GM19043 (cell line): ENCODE data around the gene ADAMTS15.
A peak's percentile ranks its signal among the peaks of the same experiment; 100 is the strongest.
"Not testable (repeated sequence)": the region's sequence is repeated elsewhere in the genome, so short reads cannot be mapped to it uniquely, and the experiment has no call there.

Experiments
- ATAC-seq: cut with Tn5 transposase; IDR thresholded peaks from one replicate; pipeline ENCODE4 v1.9.1; 2021; ENCODE audit warnings: low read depth; ENCODE audit not compliant: unreplicated experiment

Gene ADAMTS15

DNA sequence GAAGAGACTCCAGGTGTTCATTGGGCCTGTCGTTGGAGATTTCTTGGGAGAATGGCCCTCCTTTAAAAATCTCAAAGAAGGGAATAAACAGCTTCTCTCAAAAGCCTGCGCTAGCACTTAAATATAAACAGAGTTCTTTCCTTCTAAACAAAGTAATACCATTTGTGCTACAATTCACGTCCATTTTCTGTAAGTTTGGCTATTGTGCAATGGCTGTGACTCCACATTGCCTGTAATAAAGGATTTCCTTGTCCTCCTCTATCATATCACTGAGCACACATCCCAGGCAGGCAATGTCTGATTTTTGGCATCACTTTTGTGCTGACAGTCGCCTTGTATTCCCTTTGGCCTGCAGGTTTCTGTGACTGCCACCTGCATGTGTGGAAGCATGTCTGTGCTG lies 15.1 kb upstream of the ADAMTS15 start:
- ATAC-seq, result no peak

DNA sequence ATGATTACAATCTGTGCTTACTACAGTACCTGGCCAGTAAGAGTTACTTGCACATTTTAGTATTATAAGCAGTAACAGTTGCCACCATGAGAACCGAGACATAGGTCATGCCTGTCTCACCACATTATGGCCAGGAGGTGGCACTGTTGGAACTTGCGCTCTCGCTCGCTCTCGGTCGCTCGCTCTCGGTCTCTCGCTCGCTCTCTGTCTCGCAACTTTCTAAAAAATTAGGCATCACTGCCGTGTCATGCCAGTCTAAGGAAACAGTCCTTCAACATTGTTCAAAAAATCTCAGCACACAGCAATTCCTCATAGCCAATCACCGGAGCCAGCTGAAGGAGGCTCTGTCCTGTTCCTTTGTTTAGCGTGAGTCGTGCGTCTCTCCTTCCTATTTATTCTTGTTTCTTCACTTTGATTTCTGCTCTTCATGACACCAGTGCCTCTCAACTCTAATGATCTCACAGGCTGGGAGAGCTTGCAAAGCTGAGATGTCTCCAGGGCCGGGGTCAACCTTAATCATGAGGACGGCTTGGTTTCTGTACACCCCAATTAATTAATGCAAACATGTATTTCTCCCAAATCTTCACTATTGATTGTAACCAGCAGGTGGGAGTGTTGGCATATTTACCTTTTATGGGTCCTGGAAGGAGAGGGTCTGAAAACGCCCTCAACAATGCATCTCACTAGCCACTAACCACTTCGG lies 13.8 kb upstream of the ADAMTS15 start:
- peak; percentile 88 for ATAC-seq

DNA sequence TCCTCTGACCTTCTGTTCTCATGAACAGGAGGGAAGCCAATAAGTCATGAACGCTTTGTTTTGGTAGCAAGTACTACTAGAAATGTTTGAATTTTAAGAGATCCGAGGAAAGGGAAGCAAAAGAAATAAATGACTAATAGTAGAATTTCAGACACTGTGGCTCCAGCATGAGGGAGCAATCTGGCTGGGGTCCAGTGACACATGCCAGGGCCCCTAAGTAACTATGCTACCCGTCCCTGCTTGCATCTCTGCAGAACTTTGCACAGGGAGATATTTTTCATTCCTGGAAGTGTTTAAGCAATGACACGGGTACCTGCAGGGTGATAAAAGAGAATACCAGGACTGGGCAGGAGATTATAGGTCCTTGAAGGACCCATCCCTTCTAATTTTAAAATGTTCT lies 12.8 kb upstream of the ADAMTS15 start:
- no peak for ATAC-seq

DNA sequence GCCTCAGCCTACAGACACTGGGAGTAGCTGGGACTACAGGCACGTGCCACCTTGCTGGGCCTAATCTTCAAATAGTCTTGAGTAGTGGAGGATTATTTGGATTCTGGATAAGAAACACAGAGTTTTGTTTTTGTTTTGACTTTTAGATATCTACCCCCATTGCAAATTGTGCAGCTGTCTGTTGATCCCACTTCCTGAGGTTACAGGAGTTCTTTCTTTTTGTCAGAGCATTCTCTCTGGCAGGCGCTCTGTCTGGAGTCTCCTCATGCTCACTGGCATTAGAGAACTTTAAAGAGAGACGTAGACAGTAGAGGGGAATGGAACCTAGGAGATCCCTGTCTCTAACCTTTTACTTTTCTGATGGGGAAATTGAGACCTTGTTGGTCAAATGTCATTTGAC lies 12.3 kb upstream of the ADAMTS15 start:
- no peak for ATAC-seq

DNA sequence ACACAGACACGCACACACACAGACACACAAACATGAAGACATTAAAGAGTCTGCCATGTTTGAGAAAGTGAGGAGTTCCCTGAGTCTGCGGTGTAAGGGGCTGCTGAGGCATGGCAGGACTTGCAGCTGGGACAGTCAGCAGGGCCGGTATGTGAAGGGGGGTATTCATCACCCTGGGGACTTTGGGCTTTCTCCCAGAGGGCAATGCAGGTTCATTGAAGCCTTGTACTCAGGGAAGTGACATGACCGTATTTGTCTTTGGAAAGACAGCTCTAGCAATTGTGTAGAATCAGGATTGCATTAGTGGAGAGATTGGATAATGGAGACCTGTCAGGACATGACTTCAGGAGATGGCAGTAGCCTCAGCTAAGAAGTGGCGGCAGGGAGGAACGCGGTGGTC lies 10.6 kb upstream of the ADAMTS15 start:
- no peak for ATAC-seq

DNA sequence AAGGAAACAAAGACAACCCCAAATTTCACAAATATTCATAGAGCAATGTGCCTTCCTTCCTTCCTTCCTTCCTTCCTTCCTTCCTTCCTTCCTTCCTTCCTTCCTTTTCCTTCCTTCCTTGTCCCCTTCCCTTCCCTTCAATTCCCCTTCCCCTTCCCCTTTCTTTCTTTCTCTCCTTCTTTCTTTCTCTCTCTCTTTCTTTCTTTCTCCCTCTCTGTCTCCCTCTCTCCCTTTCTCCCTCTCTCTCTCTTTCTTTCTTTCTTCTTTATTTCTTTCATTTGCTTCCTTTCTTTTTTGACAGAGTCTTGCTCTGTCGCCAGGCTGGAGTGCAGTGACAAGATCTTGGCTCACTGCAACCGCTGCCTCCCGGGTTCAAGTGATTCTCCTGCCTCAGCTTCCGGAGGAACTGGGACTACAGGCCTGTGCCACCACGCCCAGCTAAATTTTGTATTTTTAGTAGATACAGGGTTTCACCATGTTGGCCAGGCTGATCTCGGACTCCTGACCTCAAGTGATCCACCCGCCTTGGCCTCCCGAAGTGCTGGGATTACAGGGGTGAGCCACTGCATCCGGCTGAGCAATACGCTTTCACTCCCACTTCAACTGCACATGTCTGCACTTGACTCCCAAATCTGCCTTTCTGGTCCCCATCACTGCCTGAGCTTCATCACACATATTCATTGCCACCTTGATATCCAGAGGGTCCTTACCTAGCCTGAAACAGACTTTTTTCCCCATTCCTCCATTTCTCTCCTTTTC lies 9.9 kb upstream of the ADAMTS15 start:
- not testable (repeated sequence) for ATAC-seq

DNA sequence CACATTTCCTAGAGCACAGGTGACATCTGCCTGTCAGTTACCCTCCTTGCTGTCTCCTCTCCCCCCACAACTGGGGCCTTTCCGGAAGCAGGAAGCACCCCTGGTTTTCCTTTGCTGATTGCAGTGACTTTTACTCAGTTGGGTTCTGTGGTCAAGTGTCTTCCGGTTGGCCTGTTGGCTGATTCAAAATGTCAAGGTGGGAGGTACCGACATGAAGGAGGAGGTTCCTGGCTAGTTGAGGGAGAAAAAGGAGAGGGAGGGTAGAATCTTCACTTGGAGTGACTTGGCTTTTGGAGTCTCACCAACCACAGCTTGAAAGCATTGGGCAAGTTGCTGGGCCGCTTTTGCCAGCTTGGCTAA lies 9.3 kb upstream of the ADAMTS15 start:
- ATAC-seq, result no peak

DNA sequence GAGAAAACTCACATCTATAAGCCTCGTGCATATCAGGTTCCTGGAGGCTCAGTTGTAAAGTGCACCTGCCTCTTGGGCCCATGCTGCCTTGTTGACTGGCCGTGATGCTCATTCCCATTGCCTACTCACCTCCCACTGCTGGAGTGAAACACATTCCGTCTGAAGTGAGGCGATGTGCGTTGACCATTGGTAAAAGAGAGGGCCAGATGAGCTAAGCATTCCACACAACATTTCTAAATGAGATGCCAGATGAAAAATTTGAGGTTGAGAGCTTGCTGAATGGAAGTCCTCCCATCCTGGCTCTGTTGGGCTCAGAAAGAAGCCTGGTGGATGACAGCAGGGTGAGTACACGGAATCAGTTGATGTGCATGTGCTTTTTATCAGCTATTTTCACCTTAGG lies 8.6 kb upstream of the ADAMTS15 start:
- no peak for ATAC-seq

DNA sequence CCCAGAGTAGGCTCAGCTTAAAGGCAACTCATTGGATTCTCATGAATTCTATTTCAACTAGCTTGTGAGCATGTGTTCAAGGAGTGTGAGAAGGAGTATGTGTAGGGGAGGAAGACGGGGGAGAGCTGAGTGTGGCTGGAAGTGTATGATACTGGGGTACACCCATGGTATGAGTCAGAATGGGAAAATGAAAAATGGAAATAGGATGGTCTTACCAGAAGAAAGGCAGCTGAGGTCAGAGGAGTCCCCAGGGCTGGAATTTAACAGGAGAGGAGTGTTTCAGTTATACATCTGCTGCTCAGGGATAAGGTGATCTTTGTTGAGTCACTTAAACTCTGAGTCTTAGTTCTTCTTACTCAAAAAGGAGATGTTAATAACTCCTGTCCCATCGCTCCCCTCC lies 6.7 kb upstream of the ADAMTS15 start:
- ATAC-seq, result no peak

DNA sequence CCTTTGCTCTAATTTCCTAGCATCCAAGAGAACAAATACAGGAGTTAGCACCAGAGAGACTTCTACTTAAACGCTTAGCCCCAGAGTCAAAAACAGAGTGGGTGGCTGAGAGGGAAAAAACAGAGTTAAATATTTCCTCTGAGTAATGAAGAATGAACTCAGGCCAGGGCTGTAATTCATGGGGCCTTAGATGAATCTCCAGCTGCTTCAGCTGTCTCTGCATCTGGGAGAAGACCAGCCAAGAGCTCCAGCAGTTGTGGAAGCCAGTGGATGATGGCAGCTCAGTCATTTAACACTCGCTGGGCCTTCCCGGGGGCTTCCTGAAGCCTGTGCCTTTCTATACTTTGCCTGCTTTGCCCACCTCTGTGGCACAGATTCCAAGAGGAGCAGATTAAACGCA lies 5.7 kb upstream of the ADAMTS15 start:
- ATAC-seq, result no peak

DNA sequence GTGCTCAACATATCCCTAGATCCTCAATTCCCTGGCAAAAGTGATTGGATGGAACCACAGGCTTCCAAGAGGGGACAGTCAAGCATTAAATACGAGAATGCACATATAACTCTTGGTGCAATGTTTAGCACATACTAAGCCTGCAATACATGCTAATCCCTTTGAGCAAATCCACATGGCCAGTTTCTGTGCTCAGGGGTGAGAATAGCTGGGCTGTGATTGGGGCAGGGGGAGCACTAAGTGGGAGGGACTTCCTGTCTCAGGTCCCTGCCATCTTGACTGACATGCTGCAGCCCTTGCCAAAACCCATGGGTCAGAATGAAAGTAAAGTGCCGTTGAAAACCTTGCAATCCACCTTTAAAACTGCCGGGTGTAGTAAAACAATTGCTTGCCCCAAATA lies 2.7 kb upstream of the ADAMTS15 start:
- no peak for ATAC-seq

DNA sequence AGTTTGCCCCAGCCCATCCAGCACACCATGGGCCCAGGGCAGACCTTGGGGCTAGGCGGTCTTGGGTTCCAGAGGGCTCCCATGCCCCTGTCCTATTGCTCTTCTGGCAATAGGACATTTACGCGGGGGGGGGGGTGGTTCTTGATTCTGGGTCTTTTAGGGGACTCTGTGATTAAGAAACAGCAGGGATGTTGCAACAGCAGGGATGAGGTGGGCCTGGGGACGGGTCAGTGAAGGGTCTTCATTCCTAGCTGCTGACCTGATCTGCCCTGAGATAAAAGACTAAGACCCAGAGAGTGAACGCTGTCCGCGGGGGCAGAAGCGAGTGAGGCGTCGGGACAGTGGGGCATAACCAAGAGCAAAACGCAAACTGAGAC lies 418 bp upstream of the ADAMTS15 start:
- no peak for ATAC-seq

DNA sequence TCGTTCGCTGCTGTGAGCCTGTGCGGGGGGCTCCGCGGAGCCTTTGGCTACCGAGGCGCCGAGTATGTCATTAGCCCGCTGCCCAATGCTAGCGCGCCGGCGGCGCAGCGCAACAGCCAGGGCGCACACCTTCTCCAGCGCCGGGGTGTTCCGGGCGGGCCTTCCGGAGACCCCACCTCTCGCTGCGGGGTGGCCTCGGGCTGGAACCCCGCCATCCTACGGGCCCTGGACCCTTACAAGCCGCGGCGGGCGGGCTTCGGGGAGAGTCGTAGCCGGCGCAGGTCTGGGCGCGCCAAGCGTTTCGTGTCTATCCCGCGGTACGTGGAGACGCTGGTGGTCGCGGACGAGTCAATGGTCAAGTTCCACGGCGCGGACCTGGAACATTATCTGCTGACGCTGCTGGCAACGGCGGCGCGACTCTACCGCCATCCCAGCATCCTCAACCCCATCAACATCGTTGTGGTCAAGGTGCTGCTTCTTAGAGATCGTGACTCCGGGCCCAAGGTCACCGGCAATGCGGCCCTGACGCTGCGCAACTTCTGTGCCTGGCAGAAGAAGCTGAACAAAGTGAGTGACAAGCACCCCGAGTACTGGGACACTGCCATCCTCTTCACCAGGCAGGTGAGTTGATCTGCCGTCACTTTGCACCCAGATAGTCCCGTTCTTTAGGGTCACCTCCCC lies 1.0 kb downstream of the ADAMTS15 start:
- no peak for ATAC-seq

DNA sequence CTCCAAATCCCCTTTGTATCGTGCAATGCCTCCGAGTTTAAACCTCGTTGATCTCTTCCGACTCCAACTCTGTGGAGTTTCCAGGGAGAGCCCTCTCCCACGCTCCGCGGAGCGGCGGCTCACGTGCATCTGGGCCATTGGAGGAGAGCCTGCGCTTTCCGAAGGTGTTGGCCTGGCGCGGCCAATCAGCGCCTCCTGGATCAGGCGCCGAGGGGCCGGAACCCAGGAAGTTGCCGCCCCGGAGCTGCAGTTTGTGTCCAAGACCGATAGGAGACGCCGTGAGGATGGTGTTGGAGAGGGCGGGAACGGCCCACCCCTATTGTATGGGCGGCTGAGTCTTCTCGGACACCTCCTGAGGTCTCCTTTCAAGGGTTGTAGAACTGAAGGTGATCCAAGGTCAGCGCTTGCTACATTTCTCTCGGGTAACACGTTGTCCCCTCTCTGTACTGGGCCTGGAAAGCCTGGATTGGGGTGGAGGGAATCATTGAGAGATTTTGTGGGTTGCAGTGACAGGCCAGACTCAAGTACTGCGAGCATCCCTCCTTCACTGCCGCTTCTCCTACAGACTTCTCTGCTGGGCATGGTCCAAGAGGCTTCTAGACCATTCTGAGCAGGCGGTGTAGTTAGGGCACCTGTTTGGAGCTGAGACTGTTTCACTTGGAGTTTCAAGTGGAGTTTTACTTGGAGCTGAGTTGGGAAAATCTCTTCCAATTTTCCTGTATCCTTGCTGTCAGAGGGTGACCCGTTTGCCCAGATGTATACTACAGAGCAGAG lies 1.7 kb downstream of the ADAMTS15 start:
- no peak for ATAC-seq

DNA sequence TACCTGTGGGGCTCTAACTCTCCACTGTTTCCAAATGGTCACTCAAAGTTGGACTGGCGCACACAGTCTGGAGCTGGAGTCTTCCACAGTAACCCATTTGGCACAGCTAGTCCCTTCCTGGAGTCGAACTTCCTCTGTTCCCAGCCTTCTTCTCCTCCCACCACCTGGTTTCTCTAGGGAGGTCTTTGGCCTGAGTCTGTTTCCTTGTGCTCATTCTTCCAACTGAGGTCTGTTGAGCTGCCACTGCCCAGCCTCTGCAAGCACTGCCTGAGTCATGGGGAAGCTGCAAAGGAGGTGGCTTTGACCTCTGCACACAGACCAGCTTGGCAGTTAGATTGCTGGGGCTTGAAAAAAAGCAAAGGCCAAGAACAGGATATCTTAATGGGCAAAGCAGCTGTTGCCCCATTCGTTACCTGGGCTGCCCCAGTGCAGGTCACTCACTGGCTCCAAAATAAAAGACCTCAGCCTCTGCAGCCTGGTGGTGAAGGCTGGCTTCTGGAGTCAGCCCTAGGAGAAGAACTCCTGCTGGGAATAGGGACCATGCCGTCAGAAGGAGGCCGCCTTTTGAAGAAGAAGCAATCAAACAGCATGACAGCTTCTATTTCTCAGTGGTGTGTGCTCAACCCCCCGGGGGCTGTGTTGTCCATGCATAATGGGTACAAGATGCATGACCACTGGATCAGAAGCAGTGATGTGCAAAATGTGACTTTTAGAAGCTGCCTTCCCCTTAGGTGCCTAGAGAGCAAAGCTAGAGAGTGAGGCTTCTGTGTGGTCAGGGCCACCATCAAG lies 3.0 kb downstream of the ADAMTS15 start:
- no peak for ATAC-seq

DNA sequence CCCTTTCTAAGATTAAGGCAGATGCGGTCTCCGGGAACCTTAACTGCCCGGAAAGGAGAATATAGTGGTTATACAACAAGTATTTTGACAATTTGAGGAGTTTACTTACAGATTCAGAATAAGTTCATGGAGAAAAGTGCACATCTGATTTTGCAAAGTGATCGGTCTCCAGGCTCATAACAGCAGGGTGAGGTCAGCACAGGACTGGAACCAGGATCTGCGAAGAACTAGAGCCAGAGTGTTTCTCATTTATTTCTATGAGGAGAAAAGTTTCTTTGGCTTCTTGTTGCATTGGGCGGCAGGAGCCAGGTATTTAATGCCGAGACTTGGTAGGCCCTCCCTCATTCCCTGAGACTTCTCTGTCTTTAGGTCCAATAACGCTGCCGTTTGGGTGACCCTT lies 3.7 kb downstream of the ADAMTS15 start:
- ATAC-seq, result no peak

DNA sequence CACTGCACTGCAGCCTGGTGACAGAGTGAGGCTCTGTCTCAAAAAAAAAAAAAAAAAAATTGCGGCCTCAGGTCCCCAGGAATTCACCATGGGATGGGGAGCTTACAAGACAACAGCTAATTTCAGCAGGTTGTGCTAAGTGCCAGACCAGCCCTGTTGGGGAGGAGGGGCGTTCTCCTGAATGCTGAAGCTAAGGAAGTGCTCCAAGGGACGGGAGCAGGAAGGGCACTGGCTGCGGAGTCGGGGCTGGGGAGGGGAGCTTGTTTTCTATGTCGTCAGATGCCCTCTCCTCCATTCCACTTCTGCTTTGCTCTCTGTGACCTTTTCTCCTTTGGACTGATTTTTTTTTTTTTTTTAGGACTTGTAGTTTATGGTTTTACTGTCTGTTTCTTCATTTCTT lies 4.5 kb downstream of the ADAMTS15 start:
- no peak for ATAC-seq

DNA sequence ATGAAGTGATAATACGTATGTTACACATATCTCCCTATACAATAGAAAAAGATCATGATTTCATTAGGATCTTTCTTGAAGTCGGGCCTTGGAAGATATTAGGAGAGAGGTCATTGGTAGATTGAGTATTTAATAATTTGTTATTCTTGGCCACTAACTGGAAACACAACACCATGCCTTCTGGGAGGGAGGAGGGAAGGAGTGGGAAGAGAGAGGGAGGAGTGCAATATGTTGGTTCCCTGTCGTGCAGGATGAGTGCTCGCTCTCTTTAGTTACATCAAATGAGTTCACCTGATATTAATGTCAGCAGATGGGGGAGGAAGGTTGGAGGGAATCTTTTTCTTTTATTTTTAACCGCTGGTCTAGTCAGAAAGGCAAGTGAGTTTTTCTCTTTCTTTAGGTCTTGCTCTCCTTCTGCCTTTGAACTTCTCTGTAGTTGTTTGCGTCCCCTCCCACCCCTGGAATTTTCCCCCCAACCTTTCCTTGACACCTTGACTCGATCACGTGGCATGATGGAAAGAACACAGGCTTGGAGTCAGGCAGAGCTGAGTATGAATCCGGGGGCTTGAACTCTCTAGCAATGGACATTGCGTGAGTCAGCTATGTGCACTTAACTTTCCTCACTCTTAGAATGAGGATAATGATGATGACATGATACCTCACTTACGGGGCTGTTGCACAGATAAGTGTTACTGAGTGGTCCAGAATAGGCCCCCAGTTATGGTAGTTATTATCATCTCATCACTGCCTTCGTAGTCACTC lies 6.2 kb downstream of the ADAMTS15 start:
- no peak for ATAC-seq

DNA sequence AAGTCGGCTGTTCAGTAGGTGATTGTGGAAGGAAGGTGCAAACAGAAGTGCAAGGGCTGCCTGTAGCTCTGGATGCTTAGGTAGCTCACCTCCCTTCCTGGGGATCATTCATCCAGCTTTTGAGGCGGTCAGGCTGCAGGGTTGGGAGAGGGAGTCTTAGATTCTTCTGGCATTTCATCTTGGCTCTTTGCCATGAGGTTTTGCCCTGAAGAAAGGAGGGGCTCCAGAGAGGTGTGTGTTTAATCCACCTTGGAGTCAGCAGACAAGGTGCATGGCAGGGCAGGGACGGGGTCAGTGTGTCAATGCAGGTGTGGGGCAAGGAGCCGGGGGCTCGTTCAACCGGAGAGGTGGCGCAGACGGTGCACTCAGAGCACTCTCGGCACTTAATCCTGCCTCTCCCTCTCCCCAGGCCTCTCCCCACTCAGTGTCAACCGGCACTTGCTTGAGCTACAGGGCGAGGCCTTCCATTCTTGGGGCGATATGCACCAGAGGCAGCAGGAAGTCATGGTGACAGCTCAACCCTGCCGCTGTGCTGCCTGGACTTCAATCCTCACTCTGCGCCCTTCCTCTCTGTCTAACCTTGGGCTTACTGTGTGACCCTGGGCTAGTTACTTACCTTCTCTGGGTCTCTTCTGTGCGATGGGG lies 7.2 kb downstream of the ADAMTS15 start:
- no peak for ATAC-seq
